Nephron progenitor cell (in vitro differentiated cells): ENCODE data around the gene CKM.
"Not testable (repeated sequence)": the region's sequence is repeated elsewhere in the genome, so short reads cannot be mapped to it uniquely, and the experiment has no call there.

ENCODE experiments used
- DNase-seq: peaks from one replicate; pipeline ENCODE4 v3.0.0; 2021
- H3K27ac Mint-ChIP-seq: 2 replicates; pipeline ENCODE4 v1.8.0; 2021; ENCODE audit warnings: mild to moderate bottlenecking, moderate library complexity, mixed read lengths
- H3K27me3 Mint-ChIP-seq: 2 replicates; pipeline ENCODE4 v1.8.0; 2021; ENCODE audit warnings: mild to moderate bottlenecking, low read depth, mixed read lengths; ENCODE audit not compliant: poor library complexity
- H3K36me3 Mint-ChIP-seq: 2 replicates; pipeline ENCODE4 v1.8.0; 2021; ENCODE audit warnings: low read depth, mixed read lengths
- H3K4me1 Mint-ChIP-seq: 2 replicates; pipeline ENCODE4 v1.8.0; 2021; ENCODE audit warnings: mixed read lengths
- H3K4me3 Mint-ChIP-seq: 2 replicates; pipeline ENCODE4 v1.8.0; 2021; ENCODE audit warnings: mild to moderate bottlenecking, moderate library complexity, mixed read lengths
- H3K9me3 Mint-ChIP-seq: 2 replicates; pipeline ENCODE4 v1.8.0; 2021; ENCODE audit warnings: mild to moderate bottlenecking, moderate library complexity, mixed read lengths
- CTCF ChIP-seq: fragments of 200-600 bp; sonication (generic); IDR thresholded peaks from 2 replicates; pipeline ENCODE4 v1.5.0; 2021; ENCODE audit warnings: antibody characterized with exemption

CKM gene

DNA sequence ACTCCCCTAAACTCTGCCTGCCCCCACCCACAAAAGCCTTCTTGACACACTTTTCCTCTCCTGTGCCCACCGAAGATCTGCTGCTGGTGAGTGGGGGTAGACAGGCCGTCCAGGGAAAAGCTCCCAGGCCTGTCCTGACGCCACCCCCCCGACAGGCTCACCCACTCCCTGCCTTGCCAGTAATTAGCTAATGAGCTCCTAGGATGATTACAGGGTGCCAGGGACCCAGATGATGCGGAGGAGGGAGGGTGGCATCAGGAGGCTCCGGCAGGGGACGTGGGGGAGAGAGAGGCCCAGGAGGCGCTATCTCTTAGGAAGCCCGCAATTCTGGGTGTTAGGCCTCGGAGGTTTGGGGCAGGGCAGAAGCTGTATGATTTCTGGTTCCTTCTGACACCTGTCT is 44.6 kb downstream of the CKM start:
- H3K4me1 Mint-ChIP-seq: no peaks in the 10 kb centered on the region
- no peak for DNase-seq
- peaks cover 56% of the 10 kb centered on the region for H3K36me3 Mint-ChIP-seq
- H3K27me3 Mint-ChIP-seq: no peaks in the 10 kb centered on the region
- no peak for TF ChIP-seq CTCF
- peaks cover 3% of the 10 kb centered on the region for H3K9me3 Mint-ChIP-seq
- no peak overlapping the region for H3K27ac Mint-ChIP-seq
- no peak overlapping the region for H3K4me3 Mint-ChIP-seq

DNA sequence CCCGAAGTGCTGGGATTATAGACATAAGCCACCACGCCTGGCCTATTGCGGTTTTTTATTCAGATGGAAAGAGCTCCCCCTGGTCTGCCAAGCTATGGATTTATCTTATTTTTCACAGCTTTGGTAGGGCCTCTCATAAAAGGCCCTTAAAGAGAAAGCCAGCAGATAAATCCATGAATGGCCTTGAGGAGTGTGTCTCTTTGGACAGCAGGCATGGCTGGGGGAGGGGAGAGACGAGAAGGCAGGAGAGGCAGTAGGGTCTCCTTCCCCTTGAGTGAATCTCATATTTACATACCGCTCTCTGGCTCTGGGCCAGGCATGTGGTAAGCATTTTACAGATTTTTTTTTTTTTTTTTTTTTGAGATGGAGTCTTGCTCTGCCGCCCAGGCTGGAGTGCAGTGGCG is 46.4 kb downstream of the CKM start:
- Mint-ChIP-seq H3K27me3 (no peaks in the 10 kb centered on the region), H3K27ac (no peak overlapping the region), H3K36me3 (peaks cover 51% of the 10 kb centered on the region), H3K9me3 (no peaks in the 10 kb centered on the region), H3K4me1 (no peaks in the 10 kb centered on the region), H3K4me3 (no peak overlapping the region)
- TF ChIP-seq CTCF: no peak
- DNase-seq: no peak

DNA sequence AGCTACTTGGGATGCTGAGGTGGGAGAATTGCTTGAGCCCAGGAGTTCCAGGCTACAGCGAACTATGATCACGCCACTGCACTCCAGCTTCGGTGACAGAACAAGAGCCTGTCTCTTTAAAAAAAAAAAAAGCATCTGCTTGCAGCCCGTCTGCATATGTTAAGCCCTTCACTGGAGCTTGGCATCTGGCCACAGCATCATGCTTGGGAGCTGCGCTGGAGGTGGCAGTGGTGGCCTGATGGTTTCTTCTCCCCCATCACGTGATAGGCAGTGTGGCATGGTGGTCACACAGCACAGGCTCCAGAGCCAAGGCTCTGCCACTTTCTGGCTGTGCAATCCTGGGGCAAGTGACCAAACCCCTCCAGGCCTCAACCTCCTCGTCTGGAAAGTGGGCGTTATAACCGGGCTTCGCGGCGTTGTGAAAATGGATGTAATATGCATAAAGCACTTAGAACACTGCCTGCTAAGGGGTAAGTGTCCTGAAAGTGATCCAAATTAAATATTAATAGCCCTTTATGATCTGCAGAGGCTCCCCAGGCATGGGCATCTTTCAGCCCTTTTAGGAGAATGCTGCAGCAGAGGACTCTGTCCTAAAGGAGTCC is 47.2 kb downstream of the CKM start:
- no peak overlapping the region for H3K4me3 Mint-ChIP-seq
- TF ChIP-seq CTCF: no peak
- no peaks in the 10 kb centered on the region for H3K27me3 Mint-ChIP-seq
- no peaks in the 10 kb centered on the region for H3K9me3 Mint-ChIP-seq
- H3K4me1 Mint-ChIP-seq: no peaks in the 10 kb centered on the region
- peaks cover 45% of the 10 kb centered on the region for H3K36me3 Mint-ChIP-seq
- H3K27ac Mint-ChIP-seq: no peak overlapping the region
- DNase-seq: no peak

- no peak for DNase-seq
- Mint-ChIP-seq H3K36me3 (peaks cover 43% of the 10 kb centered on the region), H3K27ac (peak overlapping the region; percentile 75), H3K27me3 (no peaks in the 10 kb centered on the region), H3K4me3 (no peak overlapping the region), H3K4me1 (no peaks in the 10 kb centered on the region), H3K9me3 (no peaks in the 10 kb centered on the region)
- TF ChIP-seq CTCF: no peak
Observed at GRCh38 chr19:45273521-45273855, 49.2 kb downstream of the CKM start.

- Mint-ChIP-seq H3K9me3 (no peaks in the 10 kb centered on the region), H3K36me3 (peaks cover 46% of the 10 kb centered on the region), H3K4me3 (no peak overlapping the region), H3K27me3 (no peaks in the 10 kb centered on the region), H3K4me1 (no peaks in the 10 kb centered on the region), H3K27ac (no peak overlapping the region)
- no peak for TF ChIP-seq CTCF
- DNase-seq: no peak
Observed at GRCh38 chr19:45271735-45272108, 51.0 kb downstream of the CKM start.

GRCh38 chr19:45271098-45271734 is 51.5 kb downstream of the CKM start:
- no peaks in the 10 kb centered on the region for H3K27me3 Mint-ChIP-seq
- H3K4me3 Mint-ChIP-seq: no peak overlapping the region
- no peaks in the 10 kb centered on the region for H3K4me1 Mint-ChIP-seq
- no peak for TF ChIP-seq CTCF
- no peak overlapping the region for H3K27ac Mint-ChIP-seq
- no peak for DNase-seq
- peaks cover 43% of the 10 kb centered on the region for H3K36me3 Mint-ChIP-seq
- H3K9me3 Mint-ChIP-seq: no peaks in the 10 kb centered on the region

DNA sequence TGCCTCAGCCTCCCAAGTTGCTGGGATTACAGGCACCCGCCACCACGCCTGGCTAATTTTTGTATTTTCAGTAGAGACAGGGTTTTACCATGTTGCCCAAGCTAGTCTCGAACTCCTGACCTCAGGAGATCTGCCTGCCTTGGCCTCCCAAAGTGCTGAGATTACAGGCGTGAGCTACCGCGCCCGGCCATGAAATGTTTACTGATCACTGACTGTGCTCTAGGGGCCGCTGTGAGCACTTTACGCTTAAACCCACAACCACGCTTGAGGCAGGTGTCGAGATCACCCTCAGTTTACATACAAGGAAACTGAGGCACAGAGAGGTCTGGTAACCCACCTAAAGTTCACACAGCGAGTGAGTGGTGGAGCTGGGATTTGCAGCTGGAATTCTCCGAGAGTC is 52.7 kb downstream of the CKM start:
- DNase-seq, H3K4me3 Mint-ChIP-seq, H3K27me3 Mint-ChIP-seq, H3K27ac Mint-ChIP-seq, H3K4me1 Mint-ChIP-seq, H3K9me3 Mint-ChIP-seq: not testable (repeated sequence)
- H3K36me3 Mint-ChIP-seq: peaks cover 47% of the 10 kb centered on the region
